A673 (cell line): ENCODE measurements around the gene CSF2RB. TPM values are rescaled to one million over a fixed set of nuclear protein-coding genes. Genes with fewer than 3 reads are reported as not detected.

Source experiments
- BruUV-seq: library from RNA; stranded (reverse); fragments of 400-500 nt; replicated peaks from 2 replicates; lab custom pipeline; 2021; lab: Mats Ljungman, UMichigan
- CTCF ChIA-PET: fragments of 300-600 bp; sonication (Branson Sonifier 250); formaldehyde crosslinking; loops from one replicate; lab custom pipeline; 2022; ENCODE audit warnings: antibody characterized with exemption; lab: Charles Lee
- POLR2A ChIA-PET: fragments of 300-600 bp; sonication (Branson Sonifier 250); formaldehyde crosslinking; loops from one replicate; lab custom pipeline; 2022; ENCODE audit warnings: antibody characterized with exemption; ENCODE audit not compliant: low non-redundant PET; lab: Charles Lee
- DNase-seq: peaks from one replicate; pipeline ENCODE4 v3.0.0-alpha.2; 2015; ENCODE audit warnings: low spot score
- H3K27ac ChIP-seq: fragments of 200-600 bp; sonication (generic); 2 replicates; pipeline ENCODE4 v1.5.1; 2016; ENCODE audit warnings: mixed run types, low read depth, mild to moderate bottlenecking, mixed read lengths, antibody characterized with exemption, low read length; ENCODE audit not compliant: poor library complexity, severe bottlenecking
- H3K27me3 ChIP-seq: fragments of 200-600 bp; sonication (generic); replicated peaks from 2 replicates; pipeline ENCODE4 v1.6.1; 2017; ENCODE audit warnings: mixed run types, low read depth, mild to moderate bottlenecking, mixed read lengths, antibody characterized with exemption, low read length; ENCODE audit not compliant: insufficient read depth, poor library complexity
- H3K36me3 ChIP-seq: fragments of 200-600 bp; sonication (generic); 2 replicates; pipeline ENCODE4 v1.6.1; 2016; ENCODE audit warnings: mixed run types, mild to moderate bottlenecking, mixed read lengths, antibody characterized with exemption, low read length; ENCODE audit not compliant: insufficient read depth, poor library complexity, severe bottlenecking
- H3K4me1 ChIP-seq: fragments of 200-600 bp; sonication (generic); 2 replicates; pipeline ENCODE4 v1.6.1; 2017; ENCODE audit warnings: mixed run types, mild to moderate bottlenecking, mixed read lengths, antibody characterized with exemption, low read length; ENCODE audit not compliant: insufficient read depth, poor library complexity, severe bottlenecking
- H3K4me3 ChIP-seq: fragments of 200-600 bp; sonication (generic); 2 replicates; pipeline ENCODE4 v1.5.1; 2016; ENCODE audit warnings: low read depth, mixed run types, mild to moderate bottlenecking, mixed read lengths, low read length; ENCODE audit not compliant: poor library complexity, severe bottlenecking
- H3K9me3 ChIP-seq: fragments of 200-600 bp; sonication (generic); 2 replicates; pipeline ENCODE4 v1.6.1; 2016; ENCODE audit warnings: mixed run types, low read depth, mild to moderate bottlenecking, mixed read lengths, antibody characterized with exemption, low read length; ENCODE audit not compliant: poor library complexity, severe bottlenecking
- EZH2 ChIP-seq: fragments of 200-600 bp; sonication (generic); IDR thresholded peaks from 2 replicates; pipeline ENCODE4 v1.6.1; 2017; ENCODE audit warnings: borderline replicate concordance, low read depth, mild to moderate bottlenecking, mixed read lengths, antibody characterized with exemption, low read length; ENCODE audit not compliant: poor library complexity, severe bottlenecking
- intact Hi-C: fragments of 100-400 bp; cut with micrococcal nuclease; formaldehyde crosslinking; loops from one replicate; pipeline ENCODE4 v1.10.0; 2022; ENCODE audit not compliant: unreplicated experiment
- total RNA-seq: library from RNA; stranded (reverse); gene quantifications from 2 replicates; pipeline ENCODE4 v1.2.3, GENCODE V29; 2021
- TF ChIP-seq, protein P1 (sequence below): fragments of 300-800, 200-600 bp; sonication (generic); conservative IDR thresholded peaks from 2 replicates; pipeline ENCODE4 v1.5.1; 2017; ENCODE audit warnings: low read depth, mild to moderate bottlenecking, antibody characterized with exemption, low read length, moderate library complexity, mixed read lengths

The CSF2RB gene
- total RNA-seq, 1 experiment from 2014 or later: not detected

DNA sequence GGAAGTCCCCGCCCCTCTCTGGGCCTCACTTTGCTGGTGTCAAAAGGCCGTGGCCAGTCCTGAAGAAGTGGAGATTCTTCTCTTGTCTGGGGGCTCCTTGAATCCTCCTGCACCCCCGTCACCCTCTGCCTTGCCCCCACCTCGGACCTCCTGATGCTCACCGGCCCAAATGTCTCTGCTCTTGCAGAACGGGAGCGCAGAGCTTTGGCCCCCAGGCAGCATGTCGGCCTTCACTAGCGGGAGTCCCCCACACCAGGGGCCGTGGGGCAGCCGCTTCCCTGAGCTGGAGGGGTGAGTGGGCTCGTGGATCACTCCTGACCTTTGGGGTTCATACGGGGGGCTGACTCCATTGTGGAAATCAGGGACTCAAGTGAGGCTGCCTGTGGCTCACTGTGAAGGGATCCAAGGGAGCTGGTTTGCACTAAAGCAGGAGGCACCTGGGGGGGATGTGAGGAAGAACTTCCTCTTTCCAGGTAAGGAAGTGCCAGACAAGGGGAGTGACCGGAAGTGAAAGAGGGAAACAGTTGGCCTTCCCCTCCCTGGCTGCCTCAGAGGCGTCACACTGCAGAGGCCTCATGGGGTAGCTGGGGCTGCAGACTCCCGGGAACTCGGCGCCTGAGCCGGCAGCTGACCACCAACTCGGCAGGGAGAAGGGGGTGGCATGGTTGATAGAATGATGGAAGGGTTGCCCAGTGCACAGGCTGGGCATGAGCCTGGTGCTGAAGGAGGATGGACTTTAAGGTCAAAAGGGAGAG, 23.1 kb downstream of the CSF2RB start:
- intact Hi-C loops: no loop called here
- DNase-seq: no peak
- Histone ChIP-seq H3K4me3 (no peak overlapping the region), H3K9me3 (no peaks in the 10 kb centered on the region), H3K4me1 (no peaks in the 10 kb centered on the region), H3K27me3 (peaks cover under 1% of the 10 kb centered on the region), H3K36me3 (no peaks in the 10 kb centered on the region), H3K27ac (no peak overlapping the region)
- ChIA-PET CTCF (no interaction called here), POLR2A (no interaction called here)
- TF ChIP-seq, protein P1, sequence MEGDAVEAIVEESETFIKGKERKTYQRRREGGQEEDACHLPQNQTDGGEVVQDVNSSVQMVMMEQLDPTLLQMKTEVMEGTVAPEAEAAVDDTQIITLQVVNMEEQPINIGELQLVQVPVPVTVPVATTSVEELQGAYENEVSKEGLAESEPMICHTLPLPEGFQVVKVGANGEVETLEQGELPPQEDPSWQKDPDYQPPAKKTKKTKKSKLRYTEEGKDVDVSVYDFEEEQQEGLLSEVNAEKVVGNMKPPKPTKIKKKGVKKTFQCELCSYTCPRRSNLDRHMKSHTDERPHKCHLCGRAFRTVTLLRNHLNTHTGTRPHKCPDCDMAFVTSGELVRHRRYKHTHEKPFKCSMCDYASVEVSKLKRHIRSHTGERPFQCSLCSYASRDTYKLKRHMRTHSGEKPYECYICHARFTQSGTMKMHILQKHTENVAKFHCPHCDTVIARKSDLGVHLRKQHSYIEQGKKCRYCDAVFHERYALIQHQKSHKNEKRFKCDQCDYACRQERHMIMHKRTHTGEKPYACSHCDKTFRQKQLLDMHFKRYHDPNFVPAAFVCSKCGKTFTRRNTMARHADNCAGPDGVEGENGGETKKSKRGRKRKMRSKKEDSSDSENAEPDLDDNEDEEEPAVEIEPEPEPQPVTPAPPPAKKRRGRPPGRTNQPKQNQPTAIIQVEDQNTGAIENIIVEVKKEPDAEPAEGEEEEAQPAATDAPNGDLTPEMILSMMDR: no peak
- no peak for TF ChIP-seq EZH2
- BruUV-seq: no TSS peak

DNA sequence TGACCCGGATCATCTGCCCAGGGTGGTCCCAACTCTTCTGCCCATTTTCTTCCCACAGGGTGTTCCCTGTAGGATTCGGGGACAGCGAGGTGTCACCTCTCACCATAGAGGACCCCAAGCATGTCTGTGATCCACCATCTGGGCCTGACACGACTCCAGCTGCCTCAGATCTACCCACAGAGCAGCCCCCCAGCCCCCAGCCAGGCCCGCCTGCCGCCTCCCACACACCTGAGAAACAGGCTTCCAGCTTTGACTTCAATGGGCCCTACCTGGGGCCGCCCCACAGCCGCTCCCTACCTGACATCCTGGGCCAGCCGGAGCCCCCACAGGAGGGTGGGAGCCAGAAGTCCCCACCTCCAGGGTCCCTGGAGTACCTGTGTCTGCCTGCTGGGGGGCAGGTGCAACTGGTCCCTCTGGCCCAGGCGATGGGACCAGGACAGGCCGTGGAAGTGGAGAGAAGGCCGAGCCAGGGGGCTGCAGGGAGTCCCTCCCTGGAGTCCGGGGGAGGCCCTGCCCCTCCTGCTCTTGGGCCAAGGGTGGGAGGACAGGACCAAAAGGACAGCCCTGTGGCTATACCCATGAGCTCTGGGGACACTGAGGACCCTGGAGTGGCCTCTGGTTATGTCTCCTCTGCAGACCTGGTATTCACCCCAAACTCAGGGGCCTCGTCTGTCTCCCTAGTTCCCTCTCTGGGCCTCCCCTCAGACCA, 24.0 kb downstream of the CSF2RB start:
- H3K4me3 ChIP-seq: no peak overlapping the region
- H3K27ac ChIP-seq: no peak overlapping the region
- no peaks in the 10 kb centered on the region for H3K9me3 ChIP-seq
- CTCF ChIA-PET: no interaction called here
- no peak for DNase-seq
- TF ChIP-seq, protein P1: no peak
- TF ChIP-seq EZH2: no peak
- H3K36me3 ChIP-seq: no peaks in the 10 kb centered on the region
- intact Hi-C loops: no loop called here
- H3K4me1 ChIP-seq: no peaks in the 10 kb centered on the region
- BruUV-seq: no TSS peak
- H3K27me3 ChIP-seq: no peaks in the 10 kb centered on the region
- POLR2A ChIA-PET: no interaction called here

DNA sequence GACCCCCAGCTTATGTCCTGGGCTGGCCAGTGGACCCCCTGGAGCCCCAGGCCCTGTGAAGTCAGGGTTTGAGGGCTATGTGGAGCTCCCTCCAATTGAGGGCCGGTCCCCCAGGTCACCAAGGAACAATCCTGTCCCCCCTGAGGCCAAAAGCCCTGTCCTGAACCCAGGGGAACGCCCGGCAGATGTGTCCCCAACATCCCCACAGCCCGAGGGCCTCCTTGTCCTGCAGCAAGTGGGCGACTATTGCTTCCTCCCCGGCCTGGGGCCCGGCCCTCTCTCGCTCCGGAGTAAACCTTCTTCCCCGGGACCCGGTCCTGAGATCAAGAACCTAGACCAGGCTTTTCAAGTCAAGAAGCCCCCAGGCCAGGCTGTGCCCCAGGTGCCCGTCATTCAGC, 24.6 kb downstream of the CSF2RB start:
- Histone ChIP-seq H3K4me3 (no peak overlapping the region), H3K27ac (no peak overlapping the region), H3K4me1 (no peaks in the 10 kb centered on the region), H3K27me3 (no peaks in the 10 kb centered on the region), H3K9me3 (no peaks in the 10 kb centered on the region), H3K36me3 (no peaks in the 10 kb centered on the region)
- TF ChIP-seq, protein P1: no peak
- no peak for TF ChIP-seq EZH2
- CTCF ChIA-PET: no interaction called here
- no TSS peak for BruUV-seq
- POLR2A ChIA-PET: no interaction called here
- no peak for DNase-seq
- intact Hi-C loops: no loop called here
